ENCODE data around the gene KAT8.
A peak's percentile ranks its signal among the peaks of the same experiment; 100 is the strongest.
"Not testable (repeated sequence)": the region's sequence is repeated elsewhere in the genome, so short reads cannot be mapped to it uniquely, and the experiment has no call there.

Gene KAT8

DNA sequence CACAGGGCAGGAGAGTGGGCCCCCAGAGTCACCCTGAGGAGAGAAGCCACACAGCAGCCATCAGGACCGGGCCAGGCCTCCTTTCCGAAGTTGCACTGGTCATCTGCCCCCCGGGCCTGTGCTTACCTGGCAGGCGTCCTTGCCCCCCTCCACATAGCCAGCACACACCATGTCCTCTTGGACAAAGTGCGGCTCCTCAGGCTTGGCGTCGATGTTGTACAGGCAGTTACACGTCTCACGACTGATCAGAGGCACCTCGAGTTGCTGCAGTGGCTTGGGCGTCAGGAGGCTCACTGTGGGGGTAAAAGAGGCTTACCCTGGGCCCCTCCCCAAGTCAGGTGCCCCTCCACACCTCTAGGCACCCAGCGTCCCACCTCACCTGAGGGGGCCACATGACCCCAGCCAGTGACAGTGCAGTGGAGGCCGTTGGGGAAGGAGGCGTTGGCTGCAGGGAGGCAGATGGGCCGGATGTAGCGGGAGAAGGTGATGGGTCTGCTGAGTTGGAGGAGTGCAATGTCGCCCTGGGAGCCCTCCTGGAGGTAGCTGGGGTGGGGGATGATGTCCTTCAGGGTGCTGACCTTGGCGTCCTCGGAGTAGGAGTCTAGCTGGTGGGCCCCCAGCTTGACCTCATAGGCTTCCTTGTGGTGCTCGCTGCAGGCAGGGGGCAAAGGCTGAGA, 15.0 kb downstream of the KAT8 start:
- DNase-seq = no peak

DNA sequence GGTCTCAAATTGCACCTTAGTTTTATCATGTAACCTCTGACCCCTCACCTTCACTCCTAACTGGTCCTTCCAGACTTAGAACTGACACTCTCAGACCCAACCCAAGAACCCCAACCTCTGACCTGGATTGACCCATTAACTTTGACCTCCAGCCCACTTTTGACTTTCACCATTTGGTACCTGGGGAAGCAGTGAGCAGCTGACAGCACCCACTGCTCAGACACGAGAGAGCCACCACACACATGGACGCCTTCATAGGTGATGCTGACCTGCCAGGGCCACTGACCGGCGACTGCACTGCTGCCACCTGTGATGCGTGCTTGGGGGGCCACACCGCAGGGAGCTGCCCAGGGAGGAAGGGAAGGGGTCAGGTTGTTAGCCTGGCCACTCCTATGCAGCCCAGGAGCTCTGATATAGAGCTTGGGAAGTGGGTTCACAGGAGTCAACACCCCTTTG, 15.6 kb downstream of the KAT8 start:
- DNase-seq = no peak

DNA sequence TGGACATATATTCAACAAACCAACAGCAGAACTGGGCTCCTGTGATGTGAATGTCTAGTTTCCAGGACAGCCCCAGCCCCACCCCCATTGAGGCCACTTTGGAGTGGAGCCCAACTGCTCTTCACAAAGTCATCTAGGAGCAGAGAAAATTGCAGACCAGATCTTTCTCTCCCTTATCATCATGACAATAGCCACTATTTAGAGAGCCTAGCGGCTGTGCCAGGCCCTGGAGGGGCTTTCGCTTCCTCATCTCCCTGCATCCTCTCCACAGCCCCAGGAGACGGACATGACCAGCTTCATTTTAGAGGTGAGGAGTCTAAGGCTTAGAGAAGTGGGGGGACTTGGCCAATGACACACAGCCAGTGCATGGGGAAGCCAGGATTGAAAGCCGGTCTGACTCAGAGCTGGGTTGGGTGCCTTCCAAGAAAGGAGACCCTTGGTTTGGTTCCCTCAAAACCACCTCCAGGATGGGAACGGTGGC, 16.7 kb downstream of the KAT8 start:
- no peak for DNase-seq

DNA sequence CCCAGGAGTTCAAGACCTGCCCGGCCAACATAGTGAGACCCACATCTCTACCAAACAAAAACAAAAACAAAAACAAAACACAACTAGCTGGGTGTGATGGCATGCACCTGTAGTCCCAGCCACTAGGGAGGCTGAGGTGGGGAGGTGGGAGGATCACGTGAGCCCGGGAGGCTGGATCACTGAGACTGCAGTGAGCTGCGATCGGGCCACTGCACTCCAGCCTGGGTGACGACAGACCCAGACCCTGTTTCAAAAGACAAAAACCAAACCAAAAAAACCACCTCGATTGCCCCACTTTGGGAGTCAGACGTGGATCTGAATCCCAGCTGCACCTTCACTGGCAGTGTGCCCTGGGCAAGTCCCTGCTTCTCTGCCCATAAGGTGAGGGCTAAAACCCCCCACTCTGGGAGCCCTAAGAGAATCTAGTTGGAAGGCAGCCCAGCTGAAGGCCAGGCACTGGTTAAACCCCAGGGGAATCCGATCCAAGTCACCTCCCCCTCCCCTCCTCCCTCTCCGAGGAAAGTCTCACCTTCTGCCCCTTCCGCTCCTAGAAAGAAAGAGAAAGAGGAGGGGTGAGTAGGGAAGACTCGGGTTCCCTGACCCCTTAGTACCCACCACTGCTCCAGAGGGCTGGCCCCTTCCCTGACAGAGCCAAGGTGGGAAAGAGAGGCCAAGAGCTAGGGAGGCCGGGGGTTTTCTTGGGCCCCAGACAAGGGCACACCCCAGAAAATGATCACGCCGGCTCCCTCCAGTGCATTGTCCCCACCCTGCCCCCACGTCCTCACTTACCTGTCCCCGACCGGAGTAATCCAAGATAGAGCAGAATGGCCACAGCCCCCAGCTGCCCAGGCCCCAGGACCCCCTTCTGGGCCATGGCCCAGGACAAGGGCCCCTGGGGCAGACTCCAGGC, 17.4 kb downstream of the KAT8 start:
- DNase-seq = no peak

DNA sequence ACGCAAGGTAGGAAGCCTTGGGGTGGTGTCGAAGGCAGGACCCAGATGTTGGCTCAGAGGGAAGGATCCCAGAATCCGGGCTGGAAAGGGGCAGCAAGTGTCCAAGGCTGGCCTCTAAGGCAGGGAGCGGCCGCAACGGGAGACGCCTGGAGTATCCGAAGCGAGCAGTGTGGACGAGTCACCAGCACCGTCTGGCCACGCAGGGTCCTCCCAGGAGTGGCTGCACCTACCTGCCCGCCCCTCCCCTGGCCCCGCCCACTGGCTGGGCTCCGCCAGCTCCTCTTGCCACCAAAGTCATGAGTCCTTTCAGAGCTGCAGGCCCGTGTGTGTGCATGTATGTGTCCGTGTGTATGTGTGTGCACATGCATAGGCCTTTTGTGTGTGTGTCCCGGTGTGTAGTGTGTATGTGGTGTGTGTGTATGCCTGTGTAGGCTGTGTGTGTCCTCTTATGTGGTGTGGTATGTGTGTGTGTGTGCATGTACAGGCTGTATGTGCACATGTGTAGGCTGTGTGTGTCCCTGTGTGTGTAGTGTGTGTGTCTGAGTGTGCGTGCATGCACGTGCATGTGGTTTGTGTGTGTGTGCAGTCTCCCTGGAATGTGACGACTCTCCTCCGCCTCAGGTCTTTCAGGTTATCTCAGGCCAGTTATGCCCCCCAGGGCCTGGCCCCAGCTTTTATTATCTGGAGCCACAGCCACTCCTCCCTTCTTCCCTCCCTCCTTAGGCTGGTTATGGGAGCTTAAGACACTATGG, 18.2 kb downstream of the KAT8 start, which contains the start of gene PRSS8:
Gene PRSS8 (minus strand): TSS at position 193 of the 752 bp plus-strand sequence. CDS start 229 bp downstream, outside the sequence.
- no peak for DNase-seq

DNA sequence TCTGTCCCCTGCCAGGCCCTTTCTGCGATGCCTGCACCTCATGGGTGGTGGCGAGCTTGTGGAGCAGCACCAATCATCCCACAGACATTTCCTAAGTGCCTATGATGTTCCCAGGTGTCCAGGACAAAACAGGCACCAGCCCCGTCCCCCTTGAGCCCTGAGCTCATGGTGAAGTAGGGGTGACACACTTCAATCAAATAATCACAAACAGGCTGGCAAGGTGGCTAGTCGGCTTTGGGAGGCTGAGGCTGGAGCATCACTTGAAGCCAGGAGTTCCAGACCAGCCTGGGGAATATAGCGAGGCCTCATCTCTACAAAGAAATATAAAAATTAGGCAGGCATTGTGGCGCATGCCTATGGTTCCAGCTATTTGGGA, 18.8 kb downstream of the KAT8 start:
- no peak for DNase-seq

DNA sequence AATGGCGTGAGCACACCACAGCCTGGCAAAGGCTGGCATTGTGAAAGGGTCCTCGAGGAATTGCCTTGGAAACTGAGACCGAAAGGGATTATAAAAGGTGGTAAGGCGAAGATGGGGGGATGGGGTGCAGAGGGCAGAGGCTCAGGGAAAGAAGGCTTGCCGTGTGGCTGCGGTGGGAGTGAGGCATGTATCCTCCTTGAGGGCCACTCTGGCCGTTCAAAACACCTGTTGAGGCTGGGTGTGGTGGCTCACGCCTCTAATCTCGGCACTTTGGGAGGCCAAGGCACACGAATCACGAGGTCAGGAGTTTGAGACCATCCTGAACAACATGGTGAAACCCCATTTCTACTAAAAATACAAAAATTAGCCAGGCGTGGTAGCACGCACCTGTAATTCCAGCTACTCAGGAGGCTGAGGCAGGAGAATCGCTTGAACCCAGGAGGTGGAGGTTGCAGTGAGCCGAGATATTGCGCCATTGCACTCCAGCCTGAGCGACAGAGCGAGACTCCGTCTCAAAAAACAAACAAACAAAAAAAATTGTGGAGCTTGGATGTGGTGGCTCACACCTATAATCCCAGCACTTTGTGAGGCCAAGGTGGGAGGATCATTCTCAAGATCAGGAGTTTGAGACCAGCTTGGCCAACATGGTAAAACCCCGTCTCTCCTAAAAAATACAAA, 19.5 kb downstream of the KAT8 start:
- DNase-seq = not testable (repeated sequence)

DNA sequence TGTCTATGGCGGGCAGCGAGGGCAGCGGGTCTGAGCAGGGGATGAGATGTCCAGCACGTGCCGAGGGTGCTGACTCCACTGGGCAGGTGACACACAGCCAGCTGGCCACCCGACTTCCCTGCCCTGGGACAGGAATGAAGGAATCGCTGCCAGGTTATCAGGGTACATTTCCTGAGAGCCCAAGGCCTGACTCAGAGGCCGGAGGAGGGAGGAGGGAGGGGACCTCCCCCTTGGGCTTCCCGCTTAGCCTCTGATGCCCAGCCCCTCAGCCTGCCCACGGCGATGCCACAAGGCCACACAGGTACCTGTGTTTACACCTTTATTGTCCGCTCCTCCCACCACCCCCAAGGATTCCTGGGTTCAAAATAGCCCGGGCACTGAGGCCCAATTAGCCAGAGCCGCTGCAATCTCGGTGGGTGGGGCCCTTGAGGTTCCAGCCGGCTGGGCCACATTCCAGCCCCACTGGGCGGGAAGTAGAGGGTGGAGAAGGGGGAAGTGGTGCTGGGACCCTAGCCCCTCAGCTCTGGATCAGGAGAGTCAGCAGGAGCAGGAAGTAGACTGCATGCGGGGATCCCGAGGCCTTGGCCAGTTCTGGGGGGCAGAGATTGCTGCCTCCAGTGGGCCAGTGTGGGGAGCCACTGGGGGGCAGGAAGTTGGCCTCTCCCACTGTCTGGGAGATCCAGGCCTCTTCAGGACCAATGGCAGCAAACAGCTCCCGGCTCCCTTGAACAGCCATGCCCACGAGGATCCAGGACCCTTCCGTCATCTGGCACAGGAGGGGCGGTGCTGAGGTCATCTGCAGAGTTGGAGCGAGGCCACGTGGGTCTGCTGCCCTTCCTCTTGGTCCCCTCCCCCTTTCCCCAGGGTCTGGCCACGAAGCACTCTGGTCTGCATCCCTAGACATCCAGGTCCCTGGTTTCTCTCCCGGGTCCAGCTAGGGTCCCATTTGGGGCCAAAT, 21.4 kb downstream of the KAT8 start:
- peak; percentile 52 for DNase-seq

DNA sequence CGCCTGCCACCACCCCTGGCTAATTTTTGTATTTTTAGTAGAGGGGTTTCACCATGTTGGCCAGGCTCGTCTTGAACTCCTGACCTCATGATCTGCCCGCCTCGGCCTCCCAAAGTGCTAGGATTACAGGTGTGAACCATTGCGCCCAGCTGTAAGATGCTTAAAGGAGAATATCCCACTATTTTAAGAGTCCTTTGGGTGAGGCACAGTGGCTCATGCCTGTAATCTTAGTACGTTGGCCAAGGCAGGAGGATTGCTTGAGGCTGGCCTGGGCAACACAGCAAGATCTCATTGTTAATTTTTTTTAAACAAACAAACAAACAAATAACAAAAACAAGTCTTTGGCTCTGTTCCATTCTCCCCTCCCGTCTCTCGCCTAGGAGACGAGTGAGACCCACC, 23.6 kb downstream of the KAT8 start:
- DNase-seq = not testable (repeated sequence)

DNA sequence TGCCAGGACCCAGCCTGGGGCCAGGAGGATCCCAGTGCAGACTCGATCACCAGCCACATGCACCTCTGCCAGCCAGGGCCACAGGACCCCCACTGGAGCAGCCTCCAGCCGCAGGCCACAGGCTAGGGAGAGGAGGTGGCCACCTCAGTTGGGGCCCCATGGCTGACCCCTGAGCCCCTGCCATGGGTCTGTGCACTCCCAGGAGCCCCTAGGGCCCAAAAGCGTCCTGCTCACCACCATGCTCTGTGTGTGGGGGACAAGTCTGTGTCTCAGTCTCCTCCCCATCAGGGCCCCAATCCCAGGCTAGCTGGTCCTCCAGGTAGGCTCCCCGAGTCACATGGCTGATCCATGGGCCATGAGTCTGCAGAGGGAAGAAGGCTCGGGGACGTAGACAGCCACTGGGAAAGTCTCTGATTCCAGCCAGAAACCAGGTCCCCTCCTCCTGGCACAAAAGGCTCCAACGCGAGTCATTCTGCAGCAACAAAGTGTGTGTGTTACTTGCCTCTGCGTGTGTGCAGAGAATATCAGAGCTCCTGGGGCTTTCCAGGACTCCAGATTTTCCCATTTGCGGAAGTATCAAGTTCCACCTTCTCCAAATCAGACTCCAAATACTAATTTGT, 24.1 kb downstream of the KAT8 start:
- no peak for DNase-seq

DNA sequence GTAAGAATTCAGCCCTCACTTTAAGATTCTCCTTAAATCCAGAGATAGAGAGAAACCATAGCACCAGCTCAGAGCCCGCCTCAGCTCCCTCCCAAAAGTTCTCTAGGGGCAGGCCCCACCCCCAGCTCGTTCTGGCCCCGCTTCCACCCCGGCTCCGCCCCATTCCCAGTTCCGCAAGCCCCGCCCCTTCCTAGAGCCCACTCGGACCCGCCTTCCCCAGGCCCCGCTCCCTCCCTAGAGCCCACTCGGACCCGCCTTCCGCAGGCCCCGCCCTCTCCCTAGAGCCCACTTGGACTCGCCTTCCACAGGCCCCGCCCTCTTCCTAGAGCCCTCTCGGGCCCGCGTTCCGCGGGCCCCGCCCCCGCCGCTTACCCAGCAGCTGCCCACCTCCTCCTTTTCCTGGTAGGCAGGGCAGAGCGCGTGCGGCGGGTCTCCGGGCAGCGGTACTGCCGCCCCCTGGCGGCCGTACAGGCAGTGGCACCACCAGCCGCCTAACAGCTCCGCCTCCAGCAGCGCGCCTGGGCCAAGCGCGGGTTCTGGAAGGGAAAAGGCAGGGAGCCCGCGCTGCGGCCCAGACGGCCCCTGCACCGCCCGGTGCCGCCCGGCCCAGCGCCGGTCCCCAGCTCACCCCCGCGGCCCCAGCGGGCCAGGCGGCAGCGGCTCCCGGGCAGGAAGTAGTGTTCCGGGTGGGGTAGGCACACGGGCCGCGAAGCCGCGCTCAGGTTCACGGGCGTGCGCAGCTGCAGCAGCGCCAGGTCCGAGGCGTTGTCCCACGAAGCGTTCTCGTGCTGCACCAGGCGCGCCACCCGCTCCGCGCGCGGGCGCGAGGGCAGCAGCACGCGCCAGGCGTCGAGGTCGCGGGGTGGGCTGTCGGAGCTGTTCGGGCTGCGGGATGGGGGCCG, 24.9 kb downstream of the KAT8 start:
- DNase-seq = peak; percentile 99

DNA sequence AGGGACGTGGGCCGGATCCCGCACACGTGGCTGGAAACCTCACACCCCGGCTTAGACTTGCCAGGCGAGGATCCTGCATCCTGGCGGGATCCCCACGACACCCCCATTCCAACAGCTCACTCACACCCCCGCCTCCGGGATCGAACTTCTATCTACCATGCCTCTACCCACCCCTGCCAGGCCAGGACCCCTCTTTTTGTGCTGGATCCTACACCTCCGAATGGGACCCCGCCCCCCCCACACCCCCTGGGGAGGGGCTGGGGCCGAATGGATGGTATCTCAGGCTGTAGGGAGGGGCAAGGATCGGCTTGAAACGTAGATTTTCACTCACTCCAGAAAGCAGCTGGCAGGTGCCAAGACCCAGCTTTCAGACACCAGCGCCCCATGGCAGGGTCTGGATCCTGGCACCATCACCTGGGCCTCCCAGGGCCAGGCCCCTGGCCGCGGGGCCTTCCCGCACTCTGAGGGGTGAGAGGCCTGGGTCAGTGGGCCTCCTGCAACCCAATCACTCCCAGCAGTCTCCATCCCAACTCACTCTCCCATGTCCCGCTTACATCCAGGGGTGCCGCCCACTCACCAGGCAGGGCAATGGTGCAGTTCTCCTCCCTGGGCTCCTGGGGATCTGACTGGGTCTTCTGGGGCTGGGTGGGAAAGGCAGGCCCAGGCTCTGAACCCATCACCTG, 25.7 kb downstream of the KAT8 start:
- no peak for DNase-seq

DNA sequence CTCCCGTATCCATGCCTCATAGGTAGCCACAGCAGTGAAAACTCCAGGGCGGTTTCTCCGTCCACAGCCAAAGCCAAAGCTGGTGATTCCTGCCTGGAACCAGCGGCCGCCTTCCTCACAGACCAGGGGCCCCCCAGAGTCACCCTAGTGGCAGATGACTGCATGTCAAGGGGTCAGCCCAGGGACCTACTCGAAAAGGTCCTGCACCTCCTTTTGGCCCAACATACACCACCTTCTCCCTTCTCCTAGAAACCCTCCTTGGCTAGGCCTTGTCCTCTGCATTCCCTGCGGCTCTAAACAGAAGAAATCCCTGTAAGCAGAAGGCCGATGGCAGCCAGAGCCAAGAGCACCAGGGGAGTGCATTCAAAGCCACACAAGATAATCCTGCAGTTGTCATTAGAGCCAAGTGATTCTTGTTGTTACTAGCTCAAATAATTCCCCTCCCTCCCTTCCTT, 26.3 kb downstream of the KAT8 start:
- no peak for DNase-seq

DNA sequence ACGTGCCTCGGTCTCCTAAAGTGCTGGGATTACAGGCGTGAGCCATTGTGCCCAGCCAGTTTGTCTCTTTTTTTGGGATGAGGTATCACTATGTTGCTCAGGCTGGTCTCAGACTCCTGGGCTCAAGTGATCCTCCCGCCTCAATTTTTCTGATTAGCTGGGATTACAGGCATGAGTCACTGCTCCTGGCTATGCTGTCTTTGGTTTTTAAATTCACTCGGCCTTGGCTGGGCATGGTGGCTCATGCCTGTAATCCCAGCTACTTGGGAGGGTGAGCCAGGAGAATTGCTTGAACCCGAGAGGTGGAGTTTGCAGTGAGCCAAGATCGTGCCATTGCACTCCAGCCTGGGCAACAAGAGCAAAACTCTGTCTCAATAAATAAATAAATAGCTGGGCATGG, 27.0 kb downstream of the KAT8 start:
- peak; percentile 10 for DNase-seq

DNA sequence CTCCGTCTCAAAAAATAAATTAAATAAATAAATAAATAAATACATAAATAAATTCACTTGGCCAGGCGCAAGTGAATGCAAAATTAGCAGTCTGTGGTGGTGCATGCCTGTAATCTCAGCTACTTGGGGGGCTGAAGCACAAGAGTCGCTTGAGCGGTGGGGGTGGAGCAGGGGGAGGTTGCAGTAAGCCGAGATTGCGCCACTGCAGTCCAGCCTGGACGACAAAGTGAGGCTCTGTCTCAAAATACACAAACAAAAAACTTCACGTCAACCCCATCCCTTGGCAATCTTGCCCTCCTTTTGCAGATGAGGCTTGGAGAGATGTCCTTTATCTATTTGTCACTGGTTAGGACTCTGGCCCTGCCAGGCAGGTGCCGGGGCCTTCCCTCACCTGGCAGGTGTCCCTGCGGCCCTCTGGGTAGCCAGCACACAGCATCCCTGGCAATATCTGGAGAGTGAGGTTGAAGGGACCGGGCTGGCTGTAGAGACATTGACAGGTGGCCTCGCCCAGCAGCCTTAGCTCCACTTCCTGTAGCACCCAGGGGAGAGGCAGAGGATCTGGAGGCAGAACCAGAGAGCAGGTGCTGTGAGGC, 28.0 kb downstream of the KAT8 start:
- no peak for DNase-seq

DNA sequence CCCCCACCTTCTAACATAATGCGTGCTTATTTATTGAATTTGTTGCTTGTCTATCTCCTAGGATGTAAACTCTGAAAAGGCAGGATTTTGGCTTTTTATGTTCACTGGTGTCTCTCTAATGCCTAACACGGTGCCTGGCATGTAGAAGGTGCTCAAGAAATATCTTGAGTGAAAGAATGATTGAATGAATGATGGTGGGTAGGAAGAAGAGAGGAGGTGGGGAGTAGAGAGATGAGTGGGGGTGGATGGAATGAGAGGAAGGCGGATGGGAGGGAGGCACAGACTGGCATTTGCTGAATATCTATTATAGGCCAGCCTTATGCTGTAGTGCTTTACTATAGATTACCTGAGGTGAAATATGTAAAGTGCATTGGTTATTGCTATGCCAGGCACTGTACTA, 30.1 kb downstream of the KAT8 start:
- no peak for DNase-seq

DNA sequence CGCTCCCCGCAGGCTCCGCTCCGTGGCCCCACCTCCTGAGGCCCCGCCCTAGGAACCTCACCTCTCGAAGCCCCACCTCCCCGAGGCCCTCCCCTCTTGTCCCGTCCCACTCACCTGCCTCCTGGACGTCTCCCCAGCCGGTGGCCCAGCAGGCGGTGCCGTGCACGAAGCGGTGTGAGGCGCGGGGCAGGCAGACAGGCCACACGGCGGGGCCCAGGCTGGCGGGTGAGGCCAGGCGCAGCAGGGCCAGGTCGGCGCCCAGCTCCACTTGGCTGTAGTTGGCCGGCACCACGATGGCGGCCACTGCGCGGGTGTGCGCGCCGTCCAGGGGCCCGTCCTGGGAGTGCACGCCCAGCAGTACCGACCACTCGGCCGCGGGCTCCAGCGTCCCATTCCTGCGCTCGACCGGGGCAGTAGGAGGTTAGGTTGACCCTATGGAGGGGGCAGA, 30.8 kb downstream of the KAT8 start:
- DNase-seq = no peak

DNA sequence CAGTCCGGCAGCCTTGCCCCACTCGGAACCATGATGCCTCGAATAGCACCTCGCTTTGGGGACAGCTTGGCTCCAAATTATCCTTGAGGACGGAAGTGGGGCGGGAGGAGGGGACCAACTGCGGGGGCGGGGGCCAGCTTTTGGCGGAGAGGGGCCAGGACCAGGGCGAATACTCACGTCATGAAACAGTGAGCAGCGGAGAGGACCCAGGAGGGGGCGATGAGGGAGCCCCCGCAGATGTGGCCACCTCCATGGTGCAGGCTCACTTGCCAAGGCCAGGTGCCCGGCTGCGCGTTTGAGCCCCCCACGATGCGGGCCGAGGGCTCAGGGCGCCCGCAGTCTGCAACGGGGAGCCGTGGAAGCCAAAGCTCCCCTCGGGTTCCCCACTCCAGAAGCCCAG, 31.4 kb downstream of the KAT8 start:
- no peak for DNase-seq

All from fibroblast of skin of abdomen (primary cell).